GM12874 (cell line): ENCODE results near the gene POU6F2.

Source experiments
- CTCF ChIP-seq: IDR thresholded peaks from 2 replicates; pipeline ENCODE4 v1.5.1; 2011; ENCODE audit warnings: low read depth, mild to moderate bottlenecking, control low read depth, low read length, moderate library complexity; ENCODE audit not compliant: insufficient read depth

The POU6F2 gene

GRCh38 chr7:39509912-39510311 is 532.2 kb downstream of the POU6F2 start:
- no peak for TF ChIP-seq CTCF

GRCh38 chr7:39510864-39511354 is 533.2 kb downstream of the POU6F2 start:
- TF ChIP-seq CTCF, result no peak

- TF ChIP-seq CTCF, result no peak
Observed at GRCh38 chr7:39515534-39516228, 538.0 kb downstream of the POU6F2 start.

- no peak for TF ChIP-seq CTCF
Observed at GRCh38 chr7:39516498-39516897, 538.8 kb downstream of the POU6F2 start.

- TF ChIP-seq CTCF, result no peak
Observed at GRCh38 chr7:39517240-39517639, 539.5 kb downstream of the POU6F2 start.
